HCT116 (cell line): ENCODE measurements around the gene HOXA7.

ENCODE experiments used
- ELF1 ChIP-seq: IDR thresholded peaks from 2 replicates; pipeline ENCODE4 v1.6.1; 2012; ENCODE audit warnings: low read depth, borderline replicate concordance
- EZH2 ChIP-seq: fragments of 200-600 bp; sonication (generic); IDR thresholded peaks from 2 replicates; pipeline ENCODE4 v1.6.1; 2017; ENCODE audit warnings: antibody characterized with exemption, mixed run types
- EZH2phosphoT487 ChIP-seq: fragments of 200-600 bp; IDR thresholded peaks from 2 replicates; pipeline ENCODE4 v1.6.1; 2018; ENCODE audit warnings: antibody characterized with exemption, borderline replicate concordance
- JUND ChIP-seq: IDR thresholded peaks from 2 replicates; pipeline ENCODE4 v1.6.1; 2012
- MAX ChIP-seq: IDR thresholded peaks from 2 replicates; pipeline ENCODE4 v1.6.1; 2012
- POLR2A ChIP-seq: IDR thresholded peaks from 2 replicates; pipeline ENCODE4 v1.7.0; 2011; ENCODE audit warnings: borderline replicate concordance; ENCODE audit not compliant: insufficient read depth, insufficient read length; ENCODE audit errors: extremely low read depth
- POLR2AphosphoS5 ChIP-seq: IDR thresholded peaks from 2 replicates; pipeline ENCODE4 v1.6.1; 2011; ENCODE audit warnings: mild to moderate bottlenecking, low read depth, low read length, moderate library complexity
- RAD21 ChIP-seq: IDR thresholded peaks from 2 replicates; pipeline ENCODE4 v1.6.1; 2012; ENCODE audit warnings: low read depth, mild to moderate bottlenecking
- SP1 ChIP-seq: IDR thresholded peaks from 2 replicates; pipeline ENCODE4 v1.6.1; 2012; ENCODE audit warnings: low read depth
- ZNF274 ChIP-seq: fragments of 200-500 bp; sonication (Bioruptor generic); IDR thresholded peaks from 2 replicates; pipeline ENCODE4 v1.6.1; 2014; ENCODE audit warnings: mild to moderate bottlenecking, low read depth, low read length, inconsistent platforms
- TF ChIP-seq, protein P1 (sequence below), 3 experiments: fragments of 200-600 bp in 1 of 3; sonication (generic) in 1 of 3; IDR thresholded peaks in 2 of 3; conservative IDR thresholded peaks in 1 of 3; 2 replicates each; pipeline ENCODE4 v1.5.1; 2012 to 2017; ENCODE audit warnings: low read depth in 2 of 3, low read length in 2 of 3, antibody characterized with exemption in 1 of 3, borderline replicate concordance in 1 of 3, control low read depth in 1 of 3, mild to moderate bottlenecking in 1 of 3, mixed read lengths in 1 of 3, mixed run types in 1 of 3, moderate library complexity in 1 of 3; ENCODE audit not compliant: insufficient read depth in 1 of 3
- TF ChIP-seq, protein P2 (sequence below): IDR thresholded peaks from 2 replicates; pipeline ENCODE4 v1.6.1; 2012; ENCODE audit warnings: low read depth

GRCh38 chr7:27182861-27183681 is 26.6 kb upstream of the HOXA7 start:
- no peak for TF ChIP-seq ELF1
- no peak for TF ChIP-seq POLR2A
- TF ChIP-seq, protein P1, sequence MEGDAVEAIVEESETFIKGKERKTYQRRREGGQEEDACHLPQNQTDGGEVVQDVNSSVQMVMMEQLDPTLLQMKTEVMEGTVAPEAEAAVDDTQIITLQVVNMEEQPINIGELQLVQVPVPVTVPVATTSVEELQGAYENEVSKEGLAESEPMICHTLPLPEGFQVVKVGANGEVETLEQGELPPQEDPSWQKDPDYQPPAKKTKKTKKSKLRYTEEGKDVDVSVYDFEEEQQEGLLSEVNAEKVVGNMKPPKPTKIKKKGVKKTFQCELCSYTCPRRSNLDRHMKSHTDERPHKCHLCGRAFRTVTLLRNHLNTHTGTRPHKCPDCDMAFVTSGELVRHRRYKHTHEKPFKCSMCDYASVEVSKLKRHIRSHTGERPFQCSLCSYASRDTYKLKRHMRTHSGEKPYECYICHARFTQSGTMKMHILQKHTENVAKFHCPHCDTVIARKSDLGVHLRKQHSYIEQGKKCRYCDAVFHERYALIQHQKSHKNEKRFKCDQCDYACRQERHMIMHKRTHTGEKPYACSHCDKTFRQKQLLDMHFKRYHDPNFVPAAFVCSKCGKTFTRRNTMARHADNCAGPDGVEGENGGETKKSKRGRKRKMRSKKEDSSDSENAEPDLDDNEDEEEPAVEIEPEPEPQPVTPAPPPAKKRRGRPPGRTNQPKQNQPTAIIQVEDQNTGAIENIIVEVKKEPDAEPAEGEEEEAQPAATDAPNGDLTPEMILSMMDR (IDR thresholded peaks at IDR 0.05 in 2 of 3, conservative IDR thresholded peaks at IDR 0.05 in 1 of 3; ENCODE audit: borderline replicate concordance in 1 of 3, insufficient read depth in 1 of 3, low read depth in 2 of 3, low read length in 2 of 3), result no peak
- no peak for TF ChIP-seq ZNF274
- TF ChIP-seq, protein P2, sequence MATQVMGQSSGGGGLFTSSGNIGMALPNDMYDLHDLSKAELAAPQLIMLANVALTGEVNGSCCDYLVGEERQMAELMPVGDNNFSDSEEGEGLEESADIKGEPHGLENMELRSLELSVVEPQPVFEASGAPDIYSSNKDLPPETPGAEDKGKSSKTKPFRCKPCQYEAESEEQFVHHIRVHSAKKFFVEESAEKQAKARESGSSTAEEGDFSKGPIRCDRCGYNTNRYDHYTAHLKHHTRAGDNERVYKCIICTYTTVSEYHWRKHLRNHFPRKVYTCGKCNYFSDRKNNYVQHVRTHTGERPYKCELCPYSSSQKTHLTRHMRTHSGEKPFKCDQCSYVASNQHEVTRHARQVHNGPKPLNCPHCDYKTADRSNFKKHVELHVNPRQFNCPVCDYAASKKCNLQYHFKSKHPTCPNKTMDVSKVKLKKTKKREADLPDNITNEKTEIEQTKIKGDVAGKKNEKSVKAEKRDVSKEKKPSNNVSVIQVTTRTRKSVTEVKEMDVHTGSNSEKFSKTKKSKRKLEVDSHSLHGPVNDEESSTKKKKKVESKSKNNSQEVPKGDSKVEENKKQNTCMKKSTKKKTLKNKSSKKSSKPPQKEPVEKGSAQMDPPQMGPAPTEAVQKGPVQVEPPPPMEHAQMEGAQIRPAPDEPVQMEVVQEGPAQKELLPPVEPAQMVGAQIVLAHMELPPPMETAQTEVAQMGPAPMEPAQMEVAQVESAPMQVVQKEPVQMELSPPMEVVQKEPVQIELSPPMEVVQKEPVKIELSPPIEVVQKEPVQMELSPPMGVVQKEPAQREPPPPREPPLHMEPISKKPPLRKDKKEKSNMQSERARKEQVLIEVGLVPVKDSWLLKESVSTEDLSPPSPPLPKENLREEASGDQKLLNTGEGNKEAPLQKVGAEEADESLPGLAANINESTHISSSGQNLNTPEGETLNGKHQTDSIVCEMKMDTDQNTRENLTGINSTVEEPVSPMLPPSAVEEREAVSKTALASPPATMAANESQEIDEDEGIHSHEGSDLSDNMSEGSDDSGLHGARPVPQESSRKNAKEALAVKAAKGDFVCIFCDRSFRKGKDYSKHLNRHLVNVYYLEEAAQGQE, result no peak
- no peak for TF ChIP-seq SP1
- TF ChIP-seq JUND, result no peak
- TF ChIP-seq POLR2AphosphoS5, result no peak
- no peak for TF ChIP-seq MAX
- no peak for TF ChIP-seq RAD21
- no peak for TF ChIP-seq EZH2phosphoT487
- TF ChIP-seq EZH2, result no peak
